GM06990 (cell line): ENCODE data around the gene GRK5.
A peak's percentile ranks its signal among the peaks of the same experiment; 100 is the strongest.

ENCODE experiments used
- DNase-seq: peaks from one replicate; pipeline ENCODE4 v3.0.0-alpha.2; 2011; ENCODE audit not compliant: insufficient read length; ENCODE audit errors: extremely low read depth
- H3K27me3 ChIP-seq: replicated peaks from 2 replicates; pipeline ENCODE4 v1.6.0; 2011; ENCODE audit warnings: low read length; ENCODE audit not compliant: control insufficient read depth, insufficient read depth
- H3K36me3 ChIP-seq: 2 replicates; pipeline ENCODE4 v1.5.1; 2011; ENCODE audit warnings: low read length; ENCODE audit not compliant: control insufficient read depth, insufficient read depth
- H3K4me3 ChIP-seq: replicated peaks from 2 replicates; pipeline ENCODE4 v1.5.1; 2011; ENCODE audit warnings: low read depth, mild to moderate bottlenecking, control low read depth, low read length
- CTCF ChIP-seq: IDR thresholded peaks from 2 replicates; pipeline ENCODE4 v1.5.1; 2011; ENCODE audit warnings: low read length, control low read depth, mild to moderate bottlenecking, inconsistent platforms; ENCODE audit not compliant: insufficient read depth, poor library complexity, severe bottlenecking

The GRK5 gene

GRCh38 chr10:119211625-119212441 is 4.5 kb downstream of the GRK5 start:
- no peaks in the 10 kb centered on the region for H3K27me3 ChIP-seq
- no peak for TF ChIP-seq CTCF
- H3K4me3 ChIP-seq, result peak overlapping the region; percentile 27; the same call in 1 of the 2 replicates
- no peaks in the 10 kb centered on the region; the same call in 1 of the 2 replicates for H3K36me3 ChIP-seq
- no peak for DNase-seq

DNA sequence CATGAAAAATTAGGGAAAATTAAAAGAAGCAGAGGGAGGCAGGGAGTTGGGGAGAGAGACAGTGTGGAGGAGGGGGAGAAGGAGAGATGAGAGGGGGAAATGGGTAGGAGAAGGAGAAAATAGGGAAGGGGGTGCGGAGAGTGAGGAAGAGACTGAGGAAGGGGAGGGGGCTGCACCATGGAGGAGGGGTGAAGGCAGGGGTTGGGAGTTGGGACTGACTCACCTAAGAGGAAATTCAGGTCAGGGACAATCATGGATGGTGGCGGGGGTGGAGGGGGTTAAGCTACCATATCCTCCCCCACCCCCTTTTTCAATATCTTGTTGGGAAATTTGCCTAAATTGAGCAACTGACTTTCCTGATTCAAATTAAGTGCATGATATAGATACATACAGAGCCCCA is 8.0 kb downstream of the GRK5 start:
- DNase-seq, result no peak
- Histone ChIP-seq H3K4me3 (no peak overlapping the region), H3K27me3 (no peaks in the 10 kb centered on the region), H3K36me3 (no peaks in the 10 kb centered on the region)
- no peak for TF ChIP-seq CTCF

DNA sequence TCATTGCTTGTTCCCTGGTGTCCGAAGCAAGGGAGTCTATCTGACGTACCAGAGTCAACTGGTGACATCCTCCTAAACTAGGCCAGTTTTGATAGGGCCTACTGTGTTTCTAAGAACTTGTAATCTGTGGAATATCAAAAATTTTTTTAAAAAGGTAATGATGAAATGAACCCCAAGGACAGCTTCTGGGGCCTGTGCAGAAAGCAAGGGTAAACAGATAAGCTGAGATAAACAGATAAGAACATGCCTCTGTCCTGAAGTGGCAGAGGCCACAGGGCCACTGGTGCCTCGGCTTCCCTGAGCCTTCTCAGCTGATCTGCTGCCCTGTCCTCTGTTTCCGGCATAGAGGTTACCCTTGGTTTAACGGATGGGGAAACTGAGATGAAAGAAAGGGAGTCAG is 8.8 kb downstream of the GRK5 start:
- H3K4me3 ChIP-seq, result no peak overlapping the region
- H3K36me3 ChIP-seq, result no peaks in the 10 kb centered on the region
- DNase-seq, result no peak
- H3K27me3 ChIP-seq, result no peaks in the 10 kb centered on the region
- TF ChIP-seq CTCF, result no peak

DNA sequence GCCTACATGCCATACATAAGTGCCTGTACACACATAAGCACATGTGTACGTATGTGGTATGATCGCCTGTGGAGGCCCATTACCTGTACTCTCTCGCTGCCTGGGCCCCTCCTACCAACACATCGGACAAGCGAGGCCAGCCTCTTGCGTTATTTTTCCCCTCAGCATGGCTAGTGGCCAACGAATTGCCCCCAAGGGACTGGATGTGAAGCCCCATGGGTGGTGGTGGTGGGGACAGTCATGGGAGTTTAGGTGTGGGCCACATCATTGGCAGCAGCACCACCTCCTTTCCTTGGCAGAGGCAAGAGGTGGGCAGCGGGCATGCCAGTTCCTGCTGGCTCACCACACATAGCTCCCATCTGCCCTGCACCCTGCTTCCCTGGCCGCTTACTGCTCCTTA is 10.0 kb downstream of the GRK5 start:
- H3K36me3 ChIP-seq, result no peaks in the 10 kb centered on the region
- no peaks in the 10 kb centered on the region for H3K27me3 ChIP-seq
- no peak overlapping the region for H3K4me3 ChIP-seq
- no peak for DNase-seq
- no peak for TF ChIP-seq CTCF

- H3K36me3 ChIP-seq, result no peaks in the 10 kb centered on the region
- no peaks in the 10 kb centered on the region for H3K27me3 ChIP-seq
- DNase-seq, result no peak
- no peak for TF ChIP-seq CTCF
- H3K4me3 ChIP-seq, result no peak overlapping the region
These were observed 10.7 kb downstream of the GRK5 start for GRCh38 chr10:119217991-119218490.

- TF ChIP-seq CTCF, result no peak
- Histone ChIP-seq H3K4me3 (no peak overlapping the region), H3K27me3 (no peaks in the 10 kb centered on the region), H3K36me3 (no peaks in the 10 kb centered on the region)
- DNase-seq, result no peak
These were observed 12.5 kb downstream of the GRK5 start for GRCh38 chr10:119219871-119220270.
